GM12864 (cell line): Measurements from ENCODE around the gene AGPAT4.

Experiments used
- DNase-seq: peaks from one replicate; pipeline ENCODE4 v3.0.0-alpha.2; 2011; ENCODE audit warnings: low read depth
- H3K4me3 ChIP-seq: 2 replicates; pipeline ENCODE4 v1.5.1; 2011; ENCODE audit warnings: mild to moderate bottlenecking, low read depth, low read length, control low read depth
- TF ChIP-seq, protein P1 (sequence below): IDR thresholded peaks from 2 replicates; pipeline ENCODE4 v1.5.1; 2011; ENCODE audit warnings: low read depth, mild to moderate bottlenecking, moderate library complexity, low read length, control low read depth, inconsistent platforms; ENCODE audit errors: missing control alignments

AGPAT4 gene

DNA sequence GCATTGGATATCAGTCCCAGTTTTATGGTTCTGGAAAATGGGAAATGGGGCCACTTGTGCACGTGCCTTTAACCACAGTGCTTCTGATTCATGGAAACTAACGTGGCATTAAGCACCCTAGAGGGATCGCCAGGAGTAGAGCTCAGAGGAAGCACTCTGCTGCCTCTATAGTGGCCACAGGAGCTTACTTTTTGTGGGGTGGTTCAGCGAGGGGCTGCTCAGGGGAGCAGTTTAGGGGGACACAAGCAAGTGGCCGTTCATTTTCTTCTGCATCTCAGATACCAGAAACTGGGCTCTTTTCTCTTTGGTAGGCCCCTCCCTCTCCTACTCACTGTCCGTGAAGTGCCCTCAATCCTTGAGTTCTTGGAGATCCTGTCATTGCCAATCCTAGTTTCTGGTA, 28.5 kb downstream of the AGPAT4 start:
- H3K4me3 ChIP-seq: no peak overlapping the region
- DNase-seq: no peak
- TF ChIP-seq, protein P1, sequence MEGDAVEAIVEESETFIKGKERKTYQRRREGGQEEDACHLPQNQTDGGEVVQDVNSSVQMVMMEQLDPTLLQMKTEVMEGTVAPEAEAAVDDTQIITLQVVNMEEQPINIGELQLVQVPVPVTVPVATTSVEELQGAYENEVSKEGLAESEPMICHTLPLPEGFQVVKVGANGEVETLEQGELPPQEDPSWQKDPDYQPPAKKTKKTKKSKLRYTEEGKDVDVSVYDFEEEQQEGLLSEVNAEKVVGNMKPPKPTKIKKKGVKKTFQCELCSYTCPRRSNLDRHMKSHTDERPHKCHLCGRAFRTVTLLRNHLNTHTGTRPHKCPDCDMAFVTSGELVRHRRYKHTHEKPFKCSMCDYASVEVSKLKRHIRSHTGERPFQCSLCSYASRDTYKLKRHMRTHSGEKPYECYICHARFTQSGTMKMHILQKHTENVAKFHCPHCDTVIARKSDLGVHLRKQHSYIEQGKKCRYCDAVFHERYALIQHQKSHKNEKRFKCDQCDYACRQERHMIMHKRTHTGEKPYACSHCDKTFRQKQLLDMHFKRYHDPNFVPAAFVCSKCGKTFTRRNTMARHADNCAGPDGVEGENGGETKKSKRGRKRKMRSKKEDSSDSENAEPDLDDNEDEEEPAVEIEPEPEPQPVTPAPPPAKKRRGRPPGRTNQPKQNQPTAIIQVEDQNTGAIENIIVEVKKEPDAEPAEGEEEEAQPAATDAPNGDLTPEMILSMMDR: no peak

DNA sequence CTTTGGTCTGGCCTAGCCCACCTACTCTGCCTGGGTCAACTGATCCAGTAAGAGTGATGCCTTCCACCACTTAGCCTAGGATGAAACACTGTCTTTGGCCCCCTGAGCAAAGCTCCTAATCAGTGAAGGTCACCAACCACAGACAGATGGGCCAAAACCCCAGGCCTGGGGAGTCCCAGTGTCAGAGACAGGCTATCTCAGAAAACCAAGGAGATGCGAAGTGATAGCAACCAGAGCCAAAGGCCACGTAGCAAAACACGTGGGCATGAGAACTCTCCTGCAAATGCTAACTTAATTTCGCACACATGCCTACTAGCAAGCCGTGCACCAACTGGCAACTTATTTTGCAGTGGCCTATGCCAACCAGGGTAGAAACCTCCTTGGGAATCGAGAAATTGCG, 29.1 kb downstream of the AGPAT4 start:
- H3K4me3 ChIP-seq: no peak overlapping the region
- DNase-seq: no peak
- TF ChIP-seq, protein P1: no peak

DNA sequence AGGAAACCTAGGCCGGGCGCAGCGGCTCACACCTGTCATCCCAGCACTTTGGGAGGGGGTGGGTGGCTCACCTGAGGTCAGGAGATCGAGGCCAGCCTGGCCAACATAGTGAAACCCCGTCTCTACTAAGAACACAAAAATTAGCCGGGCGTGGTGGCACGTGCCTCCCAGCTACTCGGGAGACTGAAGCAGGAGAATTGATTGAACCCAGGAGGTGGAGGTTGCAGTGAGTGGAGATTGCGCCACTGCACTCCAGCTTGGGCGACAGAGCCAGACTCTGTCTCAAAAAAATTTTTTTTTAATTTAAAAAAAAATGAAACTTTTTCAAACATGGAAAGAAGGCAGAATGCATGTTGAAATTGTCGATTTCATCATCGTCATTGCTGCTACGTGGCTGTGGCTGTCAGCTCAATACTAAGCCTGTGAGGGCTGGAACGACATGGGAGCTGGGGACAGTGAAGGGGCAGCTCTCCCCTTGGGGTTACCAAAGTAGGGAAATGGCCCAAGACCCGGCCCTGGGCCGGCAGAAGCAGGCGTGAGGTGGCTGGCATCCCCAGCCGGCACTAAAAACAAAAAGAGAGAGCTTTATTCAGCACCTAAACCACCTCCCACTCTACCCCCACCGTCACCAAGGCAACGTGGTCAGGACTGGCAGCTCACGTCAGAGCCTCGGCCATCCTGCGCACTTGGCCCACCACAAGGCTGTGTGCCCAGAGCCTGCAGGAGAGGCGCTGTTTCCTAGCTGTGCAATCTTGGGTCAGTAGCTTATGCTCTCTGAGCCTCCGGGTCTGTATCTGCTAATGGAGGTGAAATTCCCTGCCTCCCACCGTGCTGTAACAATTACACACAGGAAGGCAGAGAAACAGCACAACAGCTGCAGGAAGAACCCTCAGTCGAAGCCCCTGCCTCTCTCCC, 30.8 kb downstream of the AGPAT4 start:
- H3K4me3 ChIP-seq: no peak overlapping the region
- DNase-seq: no peak

DNA sequence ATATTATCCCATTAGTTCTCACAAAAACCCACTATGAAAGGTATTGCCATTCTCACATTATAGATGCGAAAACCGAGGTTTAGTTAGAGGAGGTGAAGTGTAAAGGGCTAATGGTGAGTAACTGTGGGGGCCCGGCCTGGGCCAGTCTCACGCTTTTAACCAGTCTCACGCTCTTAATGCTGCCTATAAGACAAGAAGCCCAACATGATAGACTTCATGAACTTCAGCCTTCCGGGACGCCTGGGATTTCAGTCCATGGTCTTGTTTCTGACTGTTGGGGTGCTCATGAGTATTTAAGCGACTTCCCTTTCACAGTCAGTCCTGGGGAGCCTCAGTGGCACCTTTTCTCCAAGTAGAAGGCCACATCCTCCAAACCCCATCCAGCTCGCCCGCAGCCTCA, 31.7 kb downstream of the AGPAT4 start:
- TF ChIP-seq, protein P1: no peak
- no peak overlapping the region for H3K4me3 ChIP-seq
- DNase-seq: no peak

More for the DNA sequence above, 30.8 kb downstream of the AGPAT4 start:
- TF ChIP-seq, protein P1: no peak

DNA sequence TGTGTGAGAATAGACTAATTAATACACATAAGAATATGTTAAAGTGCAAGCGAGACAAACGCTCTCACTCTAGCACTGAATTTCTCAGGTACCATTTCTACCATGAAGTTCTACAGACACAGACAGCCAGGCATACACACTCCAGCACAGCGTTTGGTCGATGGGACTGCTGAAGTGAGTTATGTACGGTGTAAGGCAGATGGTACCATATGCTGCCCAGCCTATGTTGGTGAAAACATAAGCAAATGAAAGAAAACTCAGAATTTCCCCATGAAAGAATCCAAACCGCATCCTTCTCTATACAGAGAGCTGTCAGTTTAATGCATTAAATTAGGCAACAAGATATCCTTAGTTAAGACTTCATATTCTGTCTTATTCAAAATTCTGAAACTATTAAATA, 34.9 kb downstream of the AGPAT4 start:
- H3K4me3 ChIP-seq: no peak overlapping the region
- TF ChIP-seq, protein P1: no peak
- no peak for DNase-seq

DNA sequence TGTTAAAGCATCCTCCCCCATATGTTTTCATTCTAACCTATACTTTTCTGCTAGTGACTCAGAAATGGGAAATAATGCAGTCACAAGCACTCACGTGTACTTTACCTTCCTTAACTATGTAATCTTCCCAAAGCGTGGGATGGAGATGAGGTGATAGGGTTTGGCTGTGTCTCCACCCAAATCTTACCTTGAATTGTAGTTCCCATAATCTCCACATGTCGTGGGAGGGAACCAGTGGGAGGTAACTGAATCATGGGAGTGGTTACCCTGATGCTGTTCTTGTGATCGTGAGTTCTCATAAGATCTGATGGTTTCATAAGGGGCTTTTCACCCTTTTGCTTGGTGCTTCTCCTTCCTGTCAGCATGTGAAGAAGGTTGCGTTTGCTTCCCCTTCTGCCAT, 35.4 kb downstream of the AGPAT4 start:
- TF ChIP-seq, protein P1: no peak
- no peak for DNase-seq
- H3K4me3 ChIP-seq: no peak overlapping the region

DNA sequence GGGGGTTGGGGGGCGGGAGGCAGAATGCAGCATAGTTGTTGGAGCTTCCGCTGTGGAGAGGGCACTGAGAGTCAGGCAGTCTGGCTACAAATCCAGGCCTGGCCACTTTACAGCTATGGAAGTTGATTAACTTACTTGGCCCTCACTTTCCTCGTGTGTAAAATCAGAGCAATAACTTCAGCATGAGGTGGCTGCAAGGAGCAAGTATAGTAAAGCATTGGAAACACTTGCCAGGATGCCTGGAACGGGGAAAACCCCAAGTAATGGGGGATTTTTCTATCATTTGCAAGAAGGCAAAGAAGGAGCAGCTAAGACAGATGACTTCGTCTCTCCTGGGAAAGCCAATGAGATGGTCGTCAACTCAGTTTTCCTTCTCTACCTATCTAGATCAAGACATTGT, 35.8 kb downstream of the AGPAT4 start:
- no peak for DNase-seq
- no peak overlapping the region for H3K4me3 ChIP-seq
- TF ChIP-seq, protein P1: no peak
